ENCODE results near the gene ELAVL4. TPM values are rescaled to one million over a fixed set of nuclear protein-coding genes. Genes with fewer than 3 reads are reported as not detected.

Gene ELAVL4
- total and polyA plus RNA-seq, 12 donors: 0.18 to 17.7 (median 4.3) TPM; not detected in 2

DNA sequence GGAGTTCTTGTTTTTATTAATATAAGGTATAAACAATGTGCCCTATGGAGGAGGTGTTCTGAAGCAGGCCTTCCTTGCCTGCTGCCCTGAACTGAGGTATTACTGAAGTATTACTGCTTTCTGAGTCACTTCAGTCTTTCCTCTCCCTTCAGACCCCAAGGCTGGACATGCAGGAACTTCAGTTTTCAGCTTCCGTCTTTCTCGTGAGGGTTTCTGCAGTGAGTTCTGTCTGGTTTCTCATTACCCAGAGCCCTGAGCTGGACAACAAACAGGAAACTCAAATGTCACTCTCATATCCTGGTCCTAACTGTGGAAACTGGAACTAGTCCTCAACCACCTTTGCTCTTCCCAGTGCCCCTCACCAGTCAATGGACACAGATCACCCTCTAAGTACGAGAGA, 46.8 kb downstream of the ELAVL4 start:
- Histone ChIP-seq H3K9me3 (replicated peaks in 1 of 3) (no peaks in the 10 kb centered on the region), H3K27me3 (no peaks in the 10 kb centered on the region), H3K4me1 (replicated peaks in 1 of 2) (no peaks in the 10 kb centered on the region), H3K27ac (no peak overlapping the region), H3K36me3 (replicated peaks in 1 of 2) (no peaks in the 10 kb centered on the region), H3K4me3 (no peak overlapping the region)
- no peak for TF ChIP-seq POLR2A (IDR thresholded peaks at IDR 0.05)
- TF ChIP-seq, protein P1, sequence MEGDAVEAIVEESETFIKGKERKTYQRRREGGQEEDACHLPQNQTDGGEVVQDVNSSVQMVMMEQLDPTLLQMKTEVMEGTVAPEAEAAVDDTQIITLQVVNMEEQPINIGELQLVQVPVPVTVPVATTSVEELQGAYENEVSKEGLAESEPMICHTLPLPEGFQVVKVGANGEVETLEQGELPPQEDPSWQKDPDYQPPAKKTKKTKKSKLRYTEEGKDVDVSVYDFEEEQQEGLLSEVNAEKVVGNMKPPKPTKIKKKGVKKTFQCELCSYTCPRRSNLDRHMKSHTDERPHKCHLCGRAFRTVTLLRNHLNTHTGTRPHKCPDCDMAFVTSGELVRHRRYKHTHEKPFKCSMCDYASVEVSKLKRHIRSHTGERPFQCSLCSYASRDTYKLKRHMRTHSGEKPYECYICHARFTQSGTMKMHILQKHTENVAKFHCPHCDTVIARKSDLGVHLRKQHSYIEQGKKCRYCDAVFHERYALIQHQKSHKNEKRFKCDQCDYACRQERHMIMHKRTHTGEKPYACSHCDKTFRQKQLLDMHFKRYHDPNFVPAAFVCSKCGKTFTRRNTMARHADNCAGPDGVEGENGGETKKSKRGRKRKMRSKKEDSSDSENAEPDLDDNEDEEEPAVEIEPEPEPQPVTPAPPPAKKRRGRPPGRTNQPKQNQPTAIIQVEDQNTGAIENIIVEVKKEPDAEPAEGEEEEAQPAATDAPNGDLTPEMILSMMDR (IDR thresholded peaks at IDR 0.05): no peak
- intact Hi-C loops (cut with DNase I): no loop called here
- DNase-seq: no peak
- WGBS, 4 donors: 49 to 68% (median 54%) methylated on average over 3 of the region's 3 CpGs

DNA sequence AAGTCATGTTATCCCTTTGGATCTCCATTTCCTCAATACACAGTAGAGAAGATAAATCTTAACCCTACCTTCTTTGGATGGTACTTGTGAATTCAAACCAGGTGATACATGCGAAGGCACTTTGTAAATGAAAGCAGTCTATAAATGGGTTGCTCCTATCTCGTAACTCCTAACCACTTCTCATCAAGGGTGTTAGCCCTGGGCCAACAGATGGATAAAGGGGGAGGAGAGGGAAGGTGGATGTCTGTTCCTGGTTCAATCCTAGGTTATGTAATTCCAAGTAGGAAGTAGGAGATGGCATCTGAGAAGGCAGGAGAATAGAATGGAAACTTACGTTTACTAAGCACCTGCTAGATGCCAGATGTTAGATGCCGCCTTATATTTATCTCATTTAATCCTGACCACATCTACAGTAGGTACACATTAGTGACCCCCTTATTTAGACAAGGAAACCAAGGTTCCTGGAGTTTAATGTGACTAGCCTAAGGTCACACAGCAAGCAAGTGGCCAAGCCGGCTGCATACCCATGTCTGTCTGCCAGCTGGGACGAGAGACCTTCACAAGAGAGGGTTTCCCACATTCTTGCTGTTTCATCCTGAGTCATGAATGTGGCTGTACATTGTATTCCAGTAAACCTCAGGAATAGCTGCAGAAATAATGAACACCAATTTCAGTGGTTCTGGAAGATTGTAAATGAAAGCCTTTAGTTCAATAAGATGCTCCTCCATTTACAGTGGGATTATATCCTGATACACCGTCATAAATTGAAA, 47.7 kb downstream of the ELAVL4 start:
- 73 to 91% (median 78%) methylated on average over 7 of the region's 7 CpGs for WGBS, 4 donors

DNA sequence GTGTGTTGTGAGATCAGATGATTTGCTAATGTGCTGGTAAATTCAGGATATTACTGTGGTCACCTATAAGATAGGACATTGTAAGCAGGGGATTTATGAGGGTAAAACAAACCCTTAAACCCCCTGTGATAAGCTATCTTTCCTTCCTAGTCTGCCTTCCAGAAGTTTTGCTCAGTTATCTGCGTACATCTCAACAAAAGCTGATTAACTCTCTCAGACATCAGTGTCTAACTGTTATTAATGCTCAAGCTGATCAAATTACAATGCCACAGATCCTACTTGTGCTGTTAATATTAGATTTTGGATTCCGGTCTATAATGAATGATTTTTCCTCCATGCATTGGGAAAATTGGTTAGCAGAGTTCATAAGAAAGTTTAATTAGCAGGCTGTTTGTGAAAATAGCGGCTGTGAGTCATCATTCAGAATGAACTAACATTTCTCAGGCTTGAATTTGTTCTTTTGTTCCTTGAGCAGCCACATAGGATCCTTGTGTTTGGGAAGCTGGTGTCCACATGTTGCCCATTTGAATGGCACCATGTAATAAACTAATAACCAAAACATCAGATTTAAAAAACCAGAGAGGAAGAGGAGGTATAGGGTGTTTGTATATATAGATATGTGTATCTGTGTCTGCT, 48.7 kb downstream of the ELAVL4 start:
- intact Hi-C loops (cut with DNase I): no loop called here
- H3K27ac ChIP-seq: no peak overlapping the region
- no peaks in the 10 kb centered on the region for H3K36me3 ChIP-seq (replicated peaks in 1 of 2)
- no peak overlapping the region for H3K4me3 ChIP-seq
- H3K4me1 ChIP-seq (replicated peaks in 1 of 2): no peaks in the 10 kb centered on the region
- DNase-seq: no peak
- 73 to 88% (median 79%) methylated on average over 3 of the region's 3 CpGs for WGBS, 4 donors
- H3K27me3 ChIP-seq: no peaks in the 10 kb centered on the region
- H3K9me3 ChIP-seq (replicated peaks in 1 of 3): no peaks in the 10 kb centered on the region
- TF ChIP-seq POLR2A (IDR thresholded peaks at IDR 0.05): no peak
- TF ChIP-seq, protein P1 (IDR thresholded peaks at IDR 0.05): no peak

More for the DNA sequence above, 47.7 kb downstream of the ELAVL4 start:
- no peaks in the 10 kb centered on the region for H3K36me3 ChIP-seq (replicated peaks in 1 of 2)
- no peak overlapping the region for H3K4me3 ChIP-seq
- DNase-seq: no peak
- no peaks in the 10 kb centered on the region for H3K9me3 ChIP-seq (replicated peaks in 1 of 3)
- H3K4me1 ChIP-seq (replicated peaks in 1 of 2): no peaks in the 10 kb centered on the region
- H3K27me3 ChIP-seq: no peaks in the 10 kb centered on the region
- H3K27ac ChIP-seq: no peak overlapping the region
- no peak for TF ChIP-seq POLR2A (IDR thresholded peaks at IDR 0.05)
- TF ChIP-seq, protein P1 (IDR thresholded peaks at IDR 0.05): no peak
- intact Hi-C loops (cut with DNase I): no loop called here

DNA sequence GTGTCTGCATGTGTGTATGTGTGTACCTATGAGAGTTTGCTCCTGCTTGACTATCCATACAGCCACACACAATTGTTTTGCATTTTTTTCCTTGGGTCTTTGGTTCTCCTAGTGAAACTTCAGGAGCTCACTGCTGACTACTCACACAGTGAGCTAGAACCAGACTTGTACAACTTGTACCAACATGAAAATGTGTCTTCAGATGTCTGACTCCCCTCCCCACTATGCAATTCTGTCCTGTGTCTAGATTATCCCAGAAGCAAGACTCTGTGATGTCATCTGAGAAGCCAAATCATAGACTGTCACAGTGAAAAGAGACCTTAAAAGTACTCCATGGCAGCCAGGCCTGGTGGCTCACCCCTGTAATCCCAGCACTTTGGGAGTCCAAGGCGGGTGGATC, 49.7 kb downstream of the ELAVL4 start:
- 80 to 100% (median 86%) methylated on average over 1 of the region's 1 CpG for WGBS, 4 donors
- H3K4me1 ChIP-seq (replicated peaks in 1 of 2): no peaks in the 10 kb centered on the region
- DNase-seq: no peak
- no peak overlapping the region for H3K27ac ChIP-seq
- H3K4me3 ChIP-seq: no peak overlapping the region
- intact Hi-C loops (cut with DNase I): no loop called here
- no peak for TF ChIP-seq POLR2A (IDR thresholded peaks at IDR 0.05)
- TF ChIP-seq, protein P1 (IDR thresholded peaks at IDR 0.05): no peak
- no peaks in the 10 kb centered on the region for H3K9me3 ChIP-seq (replicated peaks in 1 of 3)
- H3K36me3 ChIP-seq (replicated peaks in 1 of 2): no peaks in the 10 kb centered on the region
- no peaks in the 10 kb centered on the region for H3K27me3 ChIP-seq

All from adrenal gland (tissue), 12 donors.